Measurements from ENCODE around the gene RMP24.
"Not testable (repeated sequence)": the region's sequence is repeated elsewhere in the genome, so short reads cannot be mapped to it uniquely, and the experiment has no call there.

The RMP24 gene

DNA sequence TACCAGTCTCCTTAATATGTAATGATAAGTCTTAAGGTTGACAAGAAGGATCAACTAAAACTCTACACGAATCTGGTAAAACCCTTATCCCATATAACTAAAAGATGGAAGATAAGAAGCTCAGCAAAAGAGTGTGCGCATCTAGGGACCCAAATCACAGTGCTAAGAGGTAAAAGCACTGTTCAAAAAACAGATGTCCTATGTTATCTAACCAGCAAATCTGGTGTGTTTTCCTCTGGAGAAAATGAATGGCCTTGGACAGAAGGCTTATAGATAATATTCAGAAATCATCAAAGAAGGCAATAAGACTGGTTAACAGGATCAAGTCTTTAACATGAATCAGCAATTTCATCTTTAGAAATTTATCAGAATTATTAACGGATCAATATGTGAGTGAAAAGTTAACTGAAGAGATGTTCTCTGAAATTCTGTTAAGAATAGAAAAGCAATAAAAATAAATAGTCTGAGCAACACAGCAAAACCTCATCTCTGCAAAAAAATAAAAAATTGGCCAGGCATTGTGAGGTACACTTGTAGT, 47.8 kb downstream of the RMP24 start:
- no peak for TF ChIP-seq CTCF (IDR thresholded peaks at IDR 0.05; ENCODE audit: low read length, missing control alignments)
- DNase-seq (ENCODE audit: low read depth): no peak
- H3K4me3 ChIP-seq (replicated peaks; ENCODE audit: low read depth, low read length): no peak overlapping the region

GRCh38 chr18:36023336-36023735, 50.9 kb downstream of the RMP24 start:
- no peak for TF ChIP-seq CTCF (IDR thresholded peaks at IDR 0.05; ENCODE audit: low read length, missing control alignments)
- no peak for DNase-seq (ENCODE audit: low read depth)
- H3K4me3 ChIP-seq (replicated peaks; ENCODE audit: low read depth, low read length): no peak overlapping the region

DNA sequence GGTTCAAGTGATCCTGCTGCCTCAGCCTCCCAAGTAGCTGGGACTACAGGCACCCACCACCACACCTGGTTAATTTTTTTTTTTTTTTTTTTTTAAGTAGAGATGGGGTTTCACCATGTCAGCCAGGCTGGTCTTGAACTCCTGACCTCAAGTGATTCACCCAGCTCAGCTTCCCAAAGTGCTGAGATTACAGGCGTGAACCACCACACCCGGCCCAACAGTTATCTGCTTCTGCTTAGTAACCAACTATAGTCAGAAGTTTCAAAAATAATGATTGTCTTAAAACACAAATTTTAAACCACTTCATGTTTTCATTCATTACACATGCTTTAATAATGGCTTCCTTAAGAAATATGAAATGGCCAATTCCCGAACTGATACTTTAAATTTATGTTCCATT, 51.8 kb downstream of the RMP24 start:
- not testable (repeated sequence) for DNase-seq (ENCODE audit: low read depth)

DNA sequence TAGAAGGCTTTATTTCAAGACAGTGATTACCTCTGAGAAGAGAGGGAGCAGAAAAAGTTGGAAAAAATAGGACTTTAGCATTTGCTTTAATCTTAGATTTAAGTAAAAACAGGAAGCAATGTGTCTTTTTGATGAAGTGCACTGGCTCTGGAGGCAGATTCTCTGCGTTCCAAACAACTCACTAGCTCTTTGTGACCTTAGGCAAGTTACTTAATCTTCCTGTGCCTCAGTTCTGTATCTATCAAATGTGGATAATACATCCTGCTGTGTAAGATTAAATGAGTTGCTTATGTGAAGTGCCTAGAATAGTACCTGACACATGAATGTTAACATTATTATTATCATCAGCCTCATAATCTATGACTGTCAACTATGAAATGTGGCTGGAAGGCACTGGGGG, 52.5 kb downstream of the RMP24 start:
- no peak for TF ChIP-seq CTCF (IDR thresholded peaks at IDR 0.05; ENCODE audit: low read length, missing control alignments)
- peak; percentile 64 for DNase-seq (ENCODE audit: low read depth)
- no peak overlapping the region for H3K4me3 ChIP-seq (replicated peaks; ENCODE audit: low read depth, low read length)

More for the DNA sequence above, 51.8 kb downstream of the RMP24 start:
- not testable (repeated sequence) for H3K4me3 ChIP-seq (replicated peaks; ENCODE audit: low read depth, low read length)

GRCh38 chr18:36028859-36029258, 56.4 kb downstream of the RMP24 start:
- TF ChIP-seq CTCF (IDR thresholded peaks at IDR 0.05; ENCODE audit: low read length, missing control alignments): no peak
- no peak for DNase-seq (ENCODE audit: low read depth)
- H3K4me3 ChIP-seq (replicated peaks; ENCODE audit: low read depth, low read length): no peak overlapping the region

Data from fibroblast of pulmonary artery (primary cell).